ENCODE results near the gene TIAM2.
"Not testable (repeated sequence)": the region's sequence is repeated elsewhere in the genome, so short reads cannot be mapped to it uniquely, and the experiment has no call there.

Gene TIAM2

GRCh38 chr6:154998855-154999254 is 3.7 kb downstream of the TIAM2 start:
- no peaks in the 10 kb centered on the region for H3K36me3 Mint-ChIP-seq (ENCODE audit: low read depth)
- H3K27ac Mint-ChIP-seq, result no peak overlapping the region
- H3K27me3 Mint-ChIP-seq (ENCODE audit: low read depth), result peaks cover 6% of the 10 kb centered on the region
- H3K4me3 Mint-ChIP-seq, result no peak overlapping the region
- no peak for DNase-seq (ENCODE audit: low spot score)
- peaks cover 11% of the 10 kb centered on the region for H3K4me1 Mint-ChIP-seq (ENCODE audit: low read depth)
- H3K9me3 Mint-ChIP-seq, result no peaks in the 10 kb centered on the region

DNA sequence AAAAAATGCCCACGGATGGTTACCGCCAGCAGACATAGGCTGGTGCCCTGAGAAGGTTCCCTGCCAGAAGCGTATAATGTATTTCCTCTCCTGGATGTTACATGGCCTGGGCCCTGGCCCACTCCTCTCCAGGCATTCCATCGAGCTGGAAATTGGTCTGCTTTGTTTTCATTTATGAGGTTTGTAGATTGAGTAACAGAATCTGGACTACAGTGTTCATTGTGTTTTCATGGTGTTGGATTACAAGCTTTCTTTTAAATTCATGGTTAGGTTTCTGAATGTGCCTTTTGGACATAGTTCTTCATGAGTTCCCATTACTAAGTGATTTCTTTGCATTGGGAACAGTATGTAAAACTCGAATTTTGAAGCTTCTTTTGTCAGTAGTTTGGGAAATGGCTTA is 6.4 kb downstream of the TIAM2 start:
- DNase-seq (ENCODE audit: low spot score), result no peak
- Mint-ChIP-seq H3K4me3 (no peak overlapping the region), H3K4me1 (ENCODE audit: low read depth) (peaks cover 6% of the 10 kb centered on the region), H3K9me3 (no peaks in the 10 kb centered on the region), H3K36me3 (ENCODE audit: low read depth) (no peaks in the 10 kb centered on the region), H3K27ac (no peak overlapping the region), H3K27me3 (ENCODE audit: low read depth) (peaks cover 6% of the 10 kb centered on the region)

DNA sequence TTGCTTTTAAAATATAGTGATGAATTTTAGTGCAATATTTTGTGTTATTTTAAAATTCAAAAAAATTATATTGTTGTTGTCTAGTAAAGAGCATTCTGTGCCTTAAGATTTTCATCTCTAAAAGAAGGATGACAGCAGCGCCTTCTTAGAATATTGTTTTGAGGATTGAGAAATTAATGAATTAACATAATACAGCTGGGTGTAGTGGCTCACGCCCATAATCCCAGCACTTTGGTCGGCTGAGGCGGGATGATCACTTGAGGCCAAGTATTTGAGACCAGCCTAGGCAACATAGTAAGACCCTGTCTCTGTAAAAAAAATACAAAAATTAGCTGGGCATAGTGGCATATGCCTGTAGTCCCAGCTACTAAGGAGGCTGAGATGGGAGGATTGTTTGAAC is 6.8 kb downstream of the TIAM2 start:
- no peak overlapping the region for H3K27ac Mint-ChIP-seq
- peaks cover 3% of the 10 kb centered on the region for H3K27me3 Mint-ChIP-seq (ENCODE audit: low read depth)
- H3K4me3 Mint-ChIP-seq, result no peak overlapping the region
- H3K4me1 Mint-ChIP-seq (ENCODE audit: low read depth), result peaks cover 3% of the 10 kb centered on the region
- no peaks in the 10 kb centered on the region for H3K9me3 Mint-ChIP-seq
- H3K36me3 Mint-ChIP-seq (ENCODE audit: low read depth), result no peaks in the 10 kb centered on the region
- no peak for DNase-seq (ENCODE audit: low spot score)

GRCh38 chr6:155003476-155003875 is 8.4 kb downstream of the TIAM2 start:
- no peaks in the 10 kb centered on the region for H3K27me3 Mint-ChIP-seq (ENCODE audit: low read depth)
- H3K9me3 Mint-ChIP-seq, result no peaks in the 10 kb centered on the region
- H3K36me3 Mint-ChIP-seq (ENCODE audit: low read depth), result no peaks in the 10 kb centered on the region
- H3K4me3 Mint-ChIP-seq, result no peak overlapping the region
- H3K4me1 Mint-ChIP-seq (ENCODE audit: low read depth), result no peaks in the 10 kb centered on the region
- no peak overlapping the region for H3K27ac Mint-ChIP-seq
- DNase-seq (ENCODE audit: low spot score), result no peak

GRCh38 chr6:155004017-155004416 is 8.9 kb downstream of the TIAM2 start:
- H3K36me3 Mint-ChIP-seq (ENCODE audit: low read depth), result no peaks in the 10 kb centered on the region
- no peaks in the 10 kb centered on the region for H3K9me3 Mint-ChIP-seq
- H3K27me3 Mint-ChIP-seq (ENCODE audit: low read depth), result no peaks in the 10 kb centered on the region
- no peak for DNase-seq (ENCODE audit: low spot score)
- H3K4me1 Mint-ChIP-seq (ENCODE audit: low read depth), result no peaks in the 10 kb centered on the region
- no peak overlapping the region for H3K27ac Mint-ChIP-seq
- no peak overlapping the region for H3K4me3 Mint-ChIP-seq

DNA sequence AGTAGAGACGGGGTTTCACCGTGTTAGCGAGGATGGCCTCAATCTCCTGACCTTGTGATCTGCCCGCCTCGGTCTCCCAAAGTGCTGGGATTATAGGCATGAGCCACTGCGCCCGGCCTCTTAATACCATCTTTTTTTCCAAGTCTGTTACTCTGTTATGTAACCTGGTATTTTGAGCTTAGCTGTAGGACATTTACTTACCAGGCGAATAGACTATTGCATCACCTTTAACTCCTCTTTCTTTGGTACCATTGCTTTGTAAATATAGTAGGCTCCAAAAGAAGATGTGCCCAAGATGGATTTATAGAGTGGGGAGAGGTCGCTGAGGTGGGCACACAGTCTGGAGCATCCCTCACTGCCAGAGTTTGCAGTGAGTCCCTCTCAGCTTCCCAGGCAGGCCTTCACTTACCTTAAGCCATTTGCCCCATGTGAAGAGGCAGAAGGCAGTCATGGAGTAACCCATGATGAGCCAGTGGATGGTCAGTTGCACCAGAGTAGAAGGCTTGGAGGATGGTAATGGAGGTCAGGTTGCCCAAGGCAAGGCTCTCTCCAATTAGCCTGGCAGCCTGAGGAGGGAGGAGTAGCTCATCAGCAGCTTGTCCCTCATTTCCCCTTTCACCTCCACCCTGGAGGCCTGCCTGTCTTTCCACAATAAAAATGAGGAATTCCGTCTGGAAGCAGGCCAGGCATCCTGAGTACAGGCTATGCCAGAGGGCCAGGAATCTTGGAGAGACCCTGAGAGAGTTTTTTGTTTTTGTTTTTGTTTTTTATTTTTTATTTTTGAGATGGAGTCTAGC is 9.7 kb downstream of the TIAM2 start:
- Mint-ChIP-seq H3K36me3 (ENCODE audit: low read depth) (no peaks in the 10 kb centered on the region), H3K4me1 (ENCODE audit: low read depth) (no peaks in the 10 kb centered on the region), H3K27me3 (ENCODE audit: low read depth) (no peaks in the 10 kb centered on the region), H3K27ac (no peak overlapping the region), H3K4me3 (no peak overlapping the region), H3K9me3 (no peaks in the 10 kb centered on the region)
- DNase-seq (ENCODE audit: low spot score), result no peak

- Mint-ChIP-seq H3K27me3 (ENCODE audit: low read depth) (no peaks in the 10 kb centered on the region), H3K27ac (no peak overlapping the region), H3K36me3 (ENCODE audit: low read depth) (no peaks in the 10 kb centered on the region), H3K9me3 (no peaks in the 10 kb centered on the region), H3K4me1 (ENCODE audit: low read depth) (no peaks in the 10 kb centered on the region), H3K4me3 (no peak overlapping the region)
- DNase-seq (ENCODE audit: low spot score), result no peak
These were observed 13.5 kb downstream of the TIAM2 start for GRCh38 chr6:155008625-155009024.

DNA sequence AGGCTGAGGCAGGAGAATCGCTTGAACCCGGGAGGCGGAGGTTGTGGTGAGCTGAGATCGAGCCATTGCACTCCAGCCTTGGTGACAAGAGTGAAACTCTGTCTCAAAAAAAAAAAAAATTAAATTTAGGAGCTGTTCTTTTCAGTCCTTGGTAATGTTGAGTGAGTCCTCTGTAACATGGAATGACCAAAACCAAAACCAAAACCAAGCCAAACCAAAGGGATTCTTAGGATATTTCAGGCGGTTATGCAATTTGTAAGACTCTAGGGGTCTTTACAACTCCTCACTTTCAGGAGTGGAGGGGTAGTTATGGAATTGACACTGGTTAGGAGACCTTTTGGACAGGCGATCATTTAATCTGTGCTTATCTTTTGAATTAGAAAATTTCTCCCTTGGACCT is 15.8 kb downstream of the TIAM2 start:
- no peak overlapping the region for H3K4me3 Mint-ChIP-seq
- no peak for DNase-seq (ENCODE audit: low spot score)
- H3K27ac Mint-ChIP-seq, result no peak overlapping the region
- no peaks in the 10 kb centered on the region for H3K9me3 Mint-ChIP-seq
- H3K4me1 Mint-ChIP-seq (ENCODE audit: low read depth), result peaks cover 3% of the 10 kb centered on the region
- peaks cover 4% of the 10 kb centered on the region for H3K27me3 Mint-ChIP-seq (ENCODE audit: low read depth)
- no peaks in the 10 kb centered on the region for H3K36me3 Mint-ChIP-seq (ENCODE audit: low read depth)

DNA sequence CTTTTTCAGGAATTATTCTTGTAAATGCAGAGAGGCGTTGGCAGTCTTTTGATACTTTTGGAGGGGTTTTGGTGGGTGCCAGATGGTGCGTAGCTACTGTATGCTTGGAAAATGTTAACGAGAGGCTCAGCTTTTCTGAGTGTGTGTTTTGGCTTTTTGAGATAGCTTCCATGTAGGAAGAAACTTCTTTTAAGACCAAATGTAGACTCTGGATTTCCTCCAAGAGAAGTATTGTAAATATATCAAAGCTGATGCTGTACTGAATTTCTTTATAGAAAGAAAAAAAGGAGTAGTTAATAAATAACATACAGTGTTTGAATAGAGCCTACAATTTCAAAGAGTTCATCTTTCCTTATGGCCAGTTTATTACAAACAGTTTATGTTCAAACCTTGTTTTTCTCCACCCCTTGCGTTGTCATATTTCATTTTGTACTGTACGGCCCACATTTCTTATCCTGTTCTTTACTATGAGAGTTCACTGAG is 16.7 kb downstream of the TIAM2 start:
- Mint-ChIP-seq H3K36me3 (ENCODE audit: low read depth) (no peaks in the 10 kb centered on the region), H3K4me1 (ENCODE audit: low read depth) (peaks cover 3% of the 10 kb centered on the region), H3K4me3 (no peak overlapping the region), H3K9me3 (no peaks in the 10 kb centered on the region), H3K27ac (no peak overlapping the region), H3K27me3 (ENCODE audit: low read depth) (peaks cover 4% of the 10 kb centered on the region)
- DNase-seq (ENCODE audit: low spot score), result no peak

DNA sequence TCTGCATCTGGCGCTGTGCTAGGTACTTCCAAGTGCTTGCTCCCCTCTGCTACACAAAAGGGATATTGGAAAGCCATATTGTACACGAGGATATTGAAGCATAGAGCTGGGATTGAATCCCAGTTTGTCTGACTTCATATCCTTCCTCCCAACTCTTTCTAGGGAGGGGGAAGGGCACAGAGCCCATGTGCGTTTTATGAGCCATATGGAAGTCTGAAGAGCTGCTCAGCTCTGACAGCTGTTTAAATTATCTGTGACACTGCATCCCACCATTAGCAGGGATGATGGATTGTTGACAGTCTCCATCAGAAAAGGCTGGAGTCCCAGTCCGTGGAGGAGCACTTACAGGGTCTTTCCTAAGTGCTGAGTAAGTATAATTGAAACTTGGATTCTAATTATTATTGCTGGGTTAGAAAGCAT is 18.4 kb downstream of the TIAM2 start:
- no peak for DNase-seq (ENCODE audit: low spot score)
- peaks cover 3% of the 10 kb centered on the region for H3K4me1 Mint-ChIP-seq (ENCODE audit: low read depth)
- peaks cover 4% of the 10 kb centered on the region for H3K27me3 Mint-ChIP-seq (ENCODE audit: low read depth)
- H3K36me3 Mint-ChIP-seq (ENCODE audit: low read depth), result no peaks in the 10 kb centered on the region
- H3K9me3 Mint-ChIP-seq, result no peaks in the 10 kb centered on the region
- no peak overlapping the region for H3K27ac Mint-ChIP-seq
- H3K4me3 Mint-ChIP-seq, result no peak overlapping the region

- H3K36me3 Mint-ChIP-seq (ENCODE audit: low read depth), result no peaks in the 10 kb centered on the region
- no peak overlapping the region for H3K4me3 Mint-ChIP-seq
- peaks cover 4% of the 10 kb centered on the region for H3K27me3 Mint-ChIP-seq (ENCODE audit: low read depth)
- no peaks in the 10 kb centered on the region for H3K9me3 Mint-ChIP-seq
- DNase-seq (ENCODE audit: low spot score), result no peak
- no peak overlapping the region for H3K27ac Mint-ChIP-seq
- peaks cover 3% of the 10 kb centered on the region for H3K4me1 Mint-ChIP-seq (ENCODE audit: low read depth)
These were observed 19.0 kb downstream of the TIAM2 start for GRCh38 chr6:155014137-155014536.

DNA sequence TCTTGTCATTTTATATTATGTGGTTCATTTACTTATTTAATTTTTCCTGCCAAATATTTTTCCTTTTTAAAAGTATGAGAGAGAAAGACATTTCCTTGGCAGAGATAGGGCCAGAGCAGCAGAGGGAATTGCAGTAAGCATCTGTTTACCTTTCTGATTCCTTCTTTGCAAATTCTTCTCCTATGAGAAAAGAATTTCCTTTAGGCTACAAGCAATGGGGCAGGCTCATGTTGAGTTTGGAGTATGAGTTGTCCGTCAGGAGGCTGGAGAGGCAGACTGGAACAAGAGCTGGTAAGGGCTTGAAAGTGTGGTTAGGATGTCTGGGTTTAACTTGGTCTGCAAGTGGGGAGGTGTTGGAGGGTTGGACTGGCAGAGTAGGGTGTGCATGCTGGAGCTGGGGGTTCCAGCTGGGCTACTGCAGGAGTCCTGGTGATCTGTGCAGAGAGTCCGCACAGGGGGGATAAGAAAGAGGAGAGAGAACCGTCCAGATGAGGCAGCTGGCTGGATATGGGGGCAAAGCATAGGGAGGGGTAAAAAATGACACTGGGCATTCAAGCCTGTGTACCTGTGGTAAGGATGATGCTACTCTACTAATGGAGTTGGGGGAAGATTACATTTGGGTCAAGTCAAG is 19.7 kb downstream of the TIAM2 start:
- no peak overlapping the region for H3K27ac Mint-ChIP-seq
- no peaks in the 10 kb centered on the region for H3K9me3 Mint-ChIP-seq
- no peak overlapping the region for H3K4me3 Mint-ChIP-seq
- no peak for DNase-seq (ENCODE audit: low spot score)
- H3K36me3 Mint-ChIP-seq (ENCODE audit: low read depth), result no peaks in the 10 kb centered on the region
- peaks cover 3% of the 10 kb centered on the region for H3K4me1 Mint-ChIP-seq (ENCODE audit: low read depth)
- peaks cover 4% of the 10 kb centered on the region for H3K27me3 Mint-ChIP-seq (ENCODE audit: low read depth)

DNA sequence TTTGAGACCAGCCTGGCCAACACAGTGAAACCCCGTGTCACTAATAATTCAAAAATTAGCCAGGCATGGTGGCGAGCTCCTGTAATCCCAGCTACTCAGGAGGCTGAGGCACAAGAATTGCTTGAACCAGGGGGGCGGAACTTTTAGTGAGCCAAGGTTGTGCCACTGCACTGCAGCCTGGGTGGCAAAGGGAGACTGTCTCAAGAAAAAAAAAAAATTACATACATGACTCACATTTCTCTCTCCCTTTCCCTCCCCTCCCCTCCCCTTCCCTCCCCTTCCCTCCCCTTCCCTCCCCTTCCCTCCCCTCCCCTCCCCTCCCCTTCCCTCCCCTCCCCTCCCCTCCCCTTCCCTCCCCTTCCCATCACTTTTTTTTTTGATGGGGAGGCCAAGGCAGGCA is 23.3 kb downstream of the TIAM2 start:
- not testable (repeated sequence) for H3K4me1 Mint-ChIP-seq (ENCODE audit: low read depth); H3K27me3 Mint-ChIP-seq (ENCODE audit: low read depth); H3K4me3 Mint-ChIP-seq; DNase-seq (ENCODE audit: low spot score); H3K36me3 Mint-ChIP-seq (ENCODE audit: low read depth); H3K9me3 Mint-ChIP-seq; H3K27ac Mint-ChIP-seq

DNA sequence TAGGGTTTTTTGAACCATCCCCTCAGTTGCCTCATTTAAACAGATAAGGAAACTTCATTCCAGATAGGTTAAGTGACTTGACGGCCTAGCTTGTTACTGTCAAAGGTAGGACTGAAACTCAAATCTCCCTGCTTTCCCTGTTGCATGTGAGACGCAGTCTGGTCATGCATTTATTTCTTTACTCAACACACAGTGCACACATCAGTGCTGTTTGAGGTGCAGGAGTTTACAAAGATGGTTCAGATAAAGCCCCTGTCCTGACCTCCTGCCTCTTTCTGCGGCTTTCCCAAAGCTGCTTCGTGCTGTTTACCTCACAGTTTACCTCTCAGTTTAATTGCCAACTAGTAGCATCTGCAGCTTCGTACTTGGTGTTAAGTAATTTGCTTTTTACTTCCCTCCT is 26.6 kb downstream of the TIAM2 start:
- no peak overlapping the region for H3K27ac Mint-ChIP-seq
- no peak for DNase-seq (ENCODE audit: low spot score)
- H3K4me3 Mint-ChIP-seq, result no peak overlapping the region
- no peaks in the 10 kb centered on the region for H3K4me1 Mint-ChIP-seq (ENCODE audit: low read depth)
- H3K27me3 Mint-ChIP-seq (ENCODE audit: low read depth), result no peaks in the 10 kb centered on the region
- H3K36me3 Mint-ChIP-seq (ENCODE audit: low read depth), result no peaks in the 10 kb centered on the region
- no peaks in the 10 kb centered on the region for H3K9me3 Mint-ChIP-seq
